Choroid plexus epithelial cell (primary cell): ENCODE measurements around the gene LRPPRC.
A peak's percentile ranks its signal among the peaks of the same experiment; 100 is the strongest.

Experiments
- DNase-seq: peaks from one replicate; pipeline ENCODE4 v3.0.0-alpha.2; 2010; ENCODE audit warnings: low read depth
- H3K4me3 ChIP-seq: 2 replicates; pipeline ENCODE4 v1.5.1; 2011; ENCODE audit warnings: low read depth, mild to moderate bottlenecking, control low read depth, low read length, moderate library complexity
- TF ChIP-seq, protein P1 (sequence below): conservative IDR thresholded peaks from 2 replicates; pipeline ENCODE4 v1.5.1; 2011; ENCODE audit warnings: low read depth, mild to moderate bottlenecking, control low read depth, inconsistent platforms, low read length, moderate library complexity

Gene LRPPRC

DNA sequence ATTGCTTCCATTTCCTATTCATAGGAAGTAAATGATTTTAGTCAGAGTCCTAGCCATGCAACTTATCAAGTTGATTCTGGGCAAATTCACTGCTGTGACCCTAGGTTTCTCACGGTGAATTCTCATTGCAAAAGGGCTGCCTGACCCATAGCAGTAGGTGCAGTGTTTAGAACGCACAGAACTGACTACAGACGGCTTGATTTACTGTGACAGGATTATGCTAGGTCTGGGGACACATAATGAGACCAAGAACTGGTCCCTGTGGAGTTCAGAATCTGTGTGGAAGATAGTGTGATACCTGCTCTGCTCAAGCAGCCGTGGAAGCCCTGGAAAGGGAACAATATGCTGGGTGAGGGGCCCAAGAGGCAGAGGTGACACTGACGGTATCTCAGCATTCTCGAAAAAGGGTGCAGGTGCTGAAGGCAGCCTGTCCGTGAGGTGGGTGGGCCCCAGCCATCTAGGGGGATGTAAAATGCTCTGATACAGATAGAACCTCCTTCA lies 110.6 kb downstream of the LRPPRC start:
- no peak overlapping the region for H3K4me3 ChIP-seq
- DNase-seq = no peak
- TF ChIP-seq, protein P1, sequence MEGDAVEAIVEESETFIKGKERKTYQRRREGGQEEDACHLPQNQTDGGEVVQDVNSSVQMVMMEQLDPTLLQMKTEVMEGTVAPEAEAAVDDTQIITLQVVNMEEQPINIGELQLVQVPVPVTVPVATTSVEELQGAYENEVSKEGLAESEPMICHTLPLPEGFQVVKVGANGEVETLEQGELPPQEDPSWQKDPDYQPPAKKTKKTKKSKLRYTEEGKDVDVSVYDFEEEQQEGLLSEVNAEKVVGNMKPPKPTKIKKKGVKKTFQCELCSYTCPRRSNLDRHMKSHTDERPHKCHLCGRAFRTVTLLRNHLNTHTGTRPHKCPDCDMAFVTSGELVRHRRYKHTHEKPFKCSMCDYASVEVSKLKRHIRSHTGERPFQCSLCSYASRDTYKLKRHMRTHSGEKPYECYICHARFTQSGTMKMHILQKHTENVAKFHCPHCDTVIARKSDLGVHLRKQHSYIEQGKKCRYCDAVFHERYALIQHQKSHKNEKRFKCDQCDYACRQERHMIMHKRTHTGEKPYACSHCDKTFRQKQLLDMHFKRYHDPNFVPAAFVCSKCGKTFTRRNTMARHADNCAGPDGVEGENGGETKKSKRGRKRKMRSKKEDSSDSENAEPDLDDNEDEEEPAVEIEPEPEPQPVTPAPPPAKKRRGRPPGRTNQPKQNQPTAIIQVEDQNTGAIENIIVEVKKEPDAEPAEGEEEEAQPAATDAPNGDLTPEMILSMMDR = no peak

DNA sequence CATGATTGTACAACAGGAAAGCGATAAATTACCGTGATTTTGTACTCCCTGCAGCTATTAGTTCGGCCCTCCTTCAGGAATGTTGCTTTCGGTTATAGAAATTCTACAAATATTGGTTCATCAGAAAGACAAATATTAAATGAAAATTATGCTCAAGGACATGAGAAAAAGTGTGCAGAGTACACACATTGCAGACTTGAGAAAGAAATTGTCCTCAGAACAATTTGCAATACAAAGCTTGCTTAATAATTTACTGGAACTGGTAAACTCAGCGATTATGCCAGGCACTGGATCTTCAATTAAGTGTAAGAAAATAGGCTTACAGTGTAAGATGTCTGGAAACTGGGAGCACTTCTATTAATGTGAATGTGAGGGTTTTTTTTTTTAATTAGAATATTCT lies 111.1 kb downstream of the LRPPRC start:
- TF ChIP-seq, protein P1 = no peak
- H3K4me3 ChIP-seq = no peak overlapping the region
- no peak for DNase-seq

DNA sequence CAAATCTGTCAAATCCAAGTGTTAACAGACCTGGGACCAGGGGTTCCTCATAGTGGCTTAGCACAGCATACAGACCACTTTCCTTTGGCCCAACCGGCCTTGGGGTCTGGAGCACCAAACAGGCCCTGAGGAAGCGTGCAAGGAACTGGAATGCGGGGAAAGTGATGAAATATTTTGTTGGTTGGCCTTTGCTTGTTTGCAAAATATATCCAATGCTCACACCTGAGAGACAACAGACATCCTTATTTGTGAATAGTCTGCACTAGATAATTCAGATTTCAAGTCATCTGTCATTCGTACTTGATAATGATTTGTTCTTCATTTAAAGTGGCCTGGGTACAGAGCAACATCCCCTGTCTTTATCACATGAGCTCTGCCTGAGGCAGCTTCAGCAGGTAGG lies 113.5 kb downstream of the LRPPRC start:
- H3K4me3 ChIP-seq = no peak overlapping the region
- TF ChIP-seq, protein P1 = no peak
- DNase-seq = no peak

DNA sequence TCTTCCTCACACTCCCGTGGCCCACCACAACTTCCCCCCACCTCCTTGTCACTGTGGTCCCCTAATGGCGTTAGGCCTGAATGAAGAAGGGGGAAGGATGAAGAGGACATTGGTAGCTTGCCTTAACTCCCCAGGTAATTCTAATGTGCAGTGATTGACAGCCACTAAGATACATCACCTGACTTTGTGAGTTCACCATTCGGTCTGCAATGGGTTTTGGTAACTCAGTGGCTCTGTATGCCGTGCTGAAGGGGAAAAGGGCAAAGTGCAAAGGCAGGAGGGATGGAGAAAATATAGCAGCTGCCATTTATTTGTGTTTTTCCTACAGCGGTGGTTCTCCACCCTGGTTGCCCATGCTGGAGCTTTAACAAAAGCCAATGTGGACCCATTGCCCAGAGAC lies 114.8 kb downstream of the LRPPRC start:
- DNase-seq = no peak
- no peak overlapping the region for H3K4me3 ChIP-seq
- TF ChIP-seq, protein P1 = no peak

DNA sequence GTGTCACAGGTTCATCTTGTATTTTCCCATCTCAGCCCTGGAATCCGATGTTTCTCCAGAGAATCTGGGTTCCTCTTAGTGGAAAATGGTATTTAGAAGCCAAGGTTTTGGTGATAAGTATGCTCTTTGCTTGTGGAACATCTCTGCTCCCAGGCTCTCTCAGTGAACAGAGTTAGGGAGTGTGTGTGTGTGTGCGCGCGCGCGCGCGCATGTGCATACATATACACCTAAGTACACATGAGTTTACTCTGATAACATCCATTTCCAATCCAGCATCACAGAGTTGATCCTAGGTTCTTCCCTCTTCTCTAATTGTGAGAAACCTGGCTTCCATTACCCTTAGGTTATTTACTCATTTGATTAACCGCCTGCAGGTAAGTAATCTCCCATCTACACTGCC lies 115.3 kb downstream of the LRPPRC start:
- no peak for DNase-seq
- no peak overlapping the region for H3K4me3 ChIP-seq
- TF ChIP-seq, protein P1 = no peak

DNA sequence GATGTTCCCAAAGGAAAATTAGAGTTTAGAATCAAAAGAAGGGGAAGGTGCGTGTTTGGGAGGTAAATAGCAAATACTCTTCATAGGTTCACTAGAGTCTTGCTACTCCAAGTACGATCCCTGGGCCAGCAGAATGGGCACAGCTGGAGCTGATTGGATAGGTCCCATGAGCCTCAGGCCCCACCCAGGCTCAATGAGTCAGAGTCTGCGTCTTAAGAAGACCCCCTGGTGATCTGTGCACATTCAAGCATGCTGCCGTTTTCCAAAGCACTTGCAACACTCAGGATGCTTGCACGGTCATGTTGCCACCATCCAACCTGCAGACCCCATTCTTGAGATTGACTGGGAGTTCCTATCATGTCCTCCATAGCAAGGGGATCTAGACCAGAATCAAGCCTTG lies 116.5 kb downstream of the LRPPRC start:
- peak; percentile 92 for DNase-seq
- TF ChIP-seq, protein P1 = no peak

DNA sequence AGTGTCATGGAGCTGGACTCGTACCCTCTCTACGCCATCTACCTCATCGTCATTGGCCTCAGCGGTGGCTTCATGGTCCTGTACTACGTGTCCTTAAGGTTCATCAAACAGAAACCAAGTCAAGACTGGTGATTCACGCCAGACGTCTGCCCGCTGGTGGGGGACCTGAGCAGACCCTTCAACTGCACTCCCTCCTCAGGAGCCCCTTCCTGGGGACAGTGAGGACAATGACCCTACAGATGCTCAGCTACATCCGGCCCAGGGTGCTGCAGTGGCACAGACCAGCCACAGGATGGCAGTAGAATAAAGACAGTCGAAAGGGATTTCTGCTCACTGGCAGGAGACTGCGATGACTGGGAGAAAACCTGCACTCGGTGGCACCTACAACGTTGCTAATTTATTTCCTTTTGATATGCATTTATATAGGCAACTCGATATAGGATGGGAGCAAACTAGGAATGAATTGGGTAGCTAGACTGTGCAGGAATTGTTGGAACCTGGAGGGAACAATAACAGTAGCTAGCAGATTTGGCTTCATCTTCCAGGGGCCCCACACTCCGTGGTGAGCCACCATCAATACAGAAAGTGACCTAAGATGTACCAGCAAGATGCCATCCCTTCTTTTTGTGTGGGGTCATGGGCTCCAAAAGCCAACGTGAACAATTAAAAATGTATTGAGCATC lies 117.9 kb downstream of the LRPPRC start:
- TF ChIP-seq, protein P1 = peak; percentile 97
- DNase-seq = peak; percentile 80
- H3K4me3 ChIP-seq = no peak overlapping the region

More for the DNA sequence above, 116.5 kb downstream of the LRPPRC start:
- no peak overlapping the region for H3K4me3 ChIP-seq
